H1 (cell line): ENCODE measurements around the gene BCAS3.

ENCODE experiments used
- CEBPB ChIP-seq: IDR thresholded peaks from 2 replicates; pipeline ENCODE4 v1.6.1; 2012; ENCODE audit warnings: low read depth, low read length
- CREB1 ChIP-seq: IDR thresholded peaks from 2 replicates; pipeline ENCODE4 v1.6.1; 2012; ENCODE audit warnings: inconsistent platforms
- CTCF ChIP-seq, 3 experiments: IDR thresholded peaks; 1 replicate in 2 of 3; 2 replicates in 1 of 3; pipeline versions ENCODE4 v1.5.1 to v1.6.1; 2011; ENCODE audit warnings: low read length in 3 of 3, mild to moderate bottlenecking in 3 of 3, inconsistent platforms in 2 of 3, low read depth in 1 of 3, moderate library complexity in 1 of 3; ENCODE audit not compliant: insufficient read depth in 1 of 3; ENCODE audit errors: control extremely low read depth in 1 of 3
- EP300 ChIP-seq, 2 experiments: IDR thresholded peaks; 1 replicate in 1 of 2; 2 replicates in 1 of 2; pipeline ENCODE4 v1.6.1; 2011 to 2012; ENCODE audit warnings: low read depth in 2 of 2, low read length in 2 of 2, mild to moderate bottlenecking in 2 of 2, borderline replicate concordance in 1 of 2, inconsistent platforms in 1 of 2, moderate library complexity in 1 of 2
- POLR2A ChIP-seq, 2 experiments: IDR thresholded peaks; 1 replicate in 1 of 2; 2 replicates in 1 of 2; pipeline ENCODE4 v1.6.1; 2011; ENCODE audit warnings: low read depth in 2 of 2, low read length in 2 of 2, mild to moderate bottlenecking in 2 of 2; ENCODE audit errors: control extremely low read depth in 1 of 2
- RAD21 ChIP-seq, 2 experiments: IDR thresholded peaks in 1 of 2; conservative IDR thresholded peaks in 1 of 2; 2 replicates each; pipeline ENCODE4 v1.6.1; 2011; ENCODE audit warnings: low read depth in 2 of 2, low read length in 2 of 2, improper control_type of control experiment in 1 of 2, inconsistent platforms in 1 of 2, mild to moderate bottlenecking in 1 of 2, moderate library complexity in 1 of 2
- RFX5 ChIP-seq: IDR thresholded peaks from 2 replicates; pipeline ENCODE4 v1.6.1; 2011; ENCODE audit warnings: low read depth, low read length, improper control_type of control experiment, borderline replicate concordance
- SRF ChIP-seq: IDR thresholded peaks from 2 replicates; pipeline ENCODE4 v1.6.1; 2011; ENCODE audit warnings: mild to moderate bottlenecking, low read depth, low read length, moderate library complexity

GRCh38 chr17:61010661-61011170 is 333.1 kb downstream of the BCAS3 start:
- TF ChIP-seq SRF (no peak), RAD21 (IDR thresholded peaks at IDR 0.05 in 1 of 2, conservative IDR thresholded peaks at IDR 0.05 in 1 of 2; ENCODE audit: low read depth in 2 of 2, low read length in 2 of 2) (no peak), CREB1 (no peak), EP300 (IDR thresholded peaks at IDR 0.05; ENCODE audit: borderline replicate concordance in 1 of 2, low read depth in 2 of 2, low read length in 2 of 2) (no peak), POLR2A (IDR thresholded peaks at IDR 0.05; ENCODE audit: control extremely low read depth in 1 of 2, low read depth in 2 of 2, low read length in 2 of 2) (no peak), RFX5 (no peak), CEBPB (no peak), CTCF (IDR thresholded peaks at IDR 0.05; ENCODE audit: control extremely low read depth in 1 of 3, insufficient read depth in 1 of 3, low read depth in 1 of 3, low read length in 3 of 3) (no peak)
